Measurements from ENCODE around the gene GCK.

Gene GCK

GRCh38 chr7:44186736-44187135, 2.5 kb downstream of the GCK start:
- ChIA-PET CTCF (interaction anchor here (0.7 kb wide), 1 partner anchor 114 kb away, joined by 3 read pairs; no protein-coding TSS in a partner anchor), POLR2A (no interaction called here)
- no peak for DNase-seq (ENCODE audit: extremely low spot score)
- TF ChIP-seq FOXM1 (IDR thresholded peaks at IDR 0.05; ENCODE audit: borderline replicate concordance) (no peak), SP1 (IDR thresholded peaks at IDR 0.05) (no peak), FOXK2 (IDR thresholded peaks at IDR 0.05) (no peak), CTBP1 (IDR thresholded peaks at IDR 0.05; ENCODE audit: borderline replicate concordance) (no peak), SUZ12 (IDR thresholded peaks at IDR 0.05) (no peak), PKNOX1 (IDR thresholded peaks at IDR 0.05) (no peak), L3MBTL2 (conservative IDR thresholded peaks at IDR 0.05) (no peak), FOXA1 (IDR thresholded peaks at IDR 0.05) (no peak), ELF4 (IDR thresholded peaks at IDR 0.05) (no peak), TARDBP (IDR thresholded peaks at IDR 0.05) (no peak), HDGF (IDR thresholded peaks at IDR 0.05; ENCODE audit: borderline replicate concordance) (no peak), BHLHE40 (IDR thresholded peaks at IDR 0.05; ENCODE audit: borderline replicate concordance) (no peak), ARNT (IDR thresholded peaks at IDR 0.05) (no peak), NFRKB (IDR thresholded peaks at IDR 0.05) (no peak), ZNF384 (IDR thresholded peaks at IDR 0.05) (no peak), LEF1 (IDR thresholded peaks at IDR 0.05; ENCODE audit: borderline replicate concordance) (no peak)

GRCh38 chr7:44185729-44186128, 3.5 kb downstream of the GCK start:
- no peak for DNase-seq (ENCODE audit: extremely low spot score)
- POLR2A ChIA-PET, result no interaction called here
- TF ChIP-seq TARDBP (IDR thresholded peaks at IDR 0.05), result no peak
- no peak for TF ChIP-seq ZNF384 (IDR thresholded peaks at IDR 0.05)
- TF ChIP-seq PKNOX1 (IDR thresholded peaks at IDR 0.05), result no peak
- no peak for TF ChIP-seq ELF4 (IDR thresholded peaks at IDR 0.05)
- no peak for TF ChIP-seq HDGF (IDR thresholded peaks at IDR 0.05; ENCODE audit: borderline replicate concordance)
- TF ChIP-seq CTBP1 (IDR thresholded peaks at IDR 0.05; ENCODE audit: borderline replicate concordance), result no peak
- no peak for TF ChIP-seq LEF1 (IDR thresholded peaks at IDR 0.05; ENCODE audit: borderline replicate concordance)
- no peak for TF ChIP-seq FOXK2 (IDR thresholded peaks at IDR 0.05)
- no peak for TF ChIP-seq ARNT (IDR thresholded peaks at IDR 0.05)
- TF ChIP-seq NFRKB (IDR thresholded peaks at IDR 0.05), result no peak
- TF ChIP-seq FOXA1 (IDR thresholded peaks at IDR 0.05), result no peak
- TF ChIP-seq SUZ12 (IDR thresholded peaks at IDR 0.05), result no peak
- CTCF ChIA-PET, result no interaction called here

- POLR2A ChIA-PET, result no interaction called here
- DNase-seq (ENCODE audit: extremely low spot score), result no peak
- TF ChIP-seq PKNOX1 (IDR thresholded peaks at IDR 0.05) (no peak), FOXA1 (IDR thresholded peaks at IDR 0.05) (no peak), ELF4 (IDR thresholded peaks at IDR 0.05) (no peak)
- CTCF ChIA-PET, result no interaction called here
These were observed 4.3 kb downstream of the GCK start for GRCh38 chr7:44184873-44185446.

GRCh38 chr7:44184206-44184872, 4.9 kb downstream of the GCK start:
- peak; percentile 22 for DNase-seq (ENCODE audit: extremely low spot score)
- ChIA-PET POLR2A (no interaction called here), CTCF (no interaction called here)
- no peak for TF ChIP-seq ARNT (IDR thresholded peaks at IDR 0.05)
- no peak for TF ChIP-seq FOXM1 (IDR thresholded peaks at IDR 0.05; ENCODE audit: borderline replicate concordance)
- no peak for TF ChIP-seq LEF1 (IDR thresholded peaks at IDR 0.05; ENCODE audit: borderline replicate concordance)
- no peak for TF ChIP-seq CTBP1 (IDR thresholded peaks at IDR 0.05; ENCODE audit: borderline replicate concordance)

GRCh38 chr7:44183386-44183785, 5.9 kb downstream of the GCK start:
- TF ChIP-seq ARNT (IDR thresholded peaks at IDR 0.05), result no peak
- no peak for TF ChIP-seq ELF4 (IDR thresholded peaks at IDR 0.05)
- TF ChIP-seq PKNOX1 (IDR thresholded peaks at IDR 0.05), result no peak
- POLR2A ChIA-PET, result no interaction called here

GRCh38 chr7:44182827-44183226, 6.4 kb downstream of the GCK start:
- no peak for DNase-seq (ENCODE audit: extremely low spot score)
- TF ChIP-seq FOXA1 (IDR thresholded peaks at IDR 0.05) (no peak), LEF1 (IDR thresholded peaks at IDR 0.05; ENCODE audit: borderline replicate concordance) (no peak), SP1 (IDR thresholded peaks at IDR 0.05) (no peak), SUZ12 (IDR thresholded peaks at IDR 0.05) (no peak), FOXM1 (IDR thresholded peaks at IDR 0.05; ENCODE audit: borderline replicate concordance) (no peak), ELF4 (IDR thresholded peaks at IDR 0.05) (no peak), ARNT (IDR thresholded peaks at IDR 0.05) (no peak), NFRKB (IDR thresholded peaks at IDR 0.05) (no peak), BHLHE40 (IDR thresholded peaks at IDR 0.05; ENCODE audit: borderline replicate concordance) (no peak), CTBP1 (IDR thresholded peaks at IDR 0.05; ENCODE audit: borderline replicate concordance) (no peak), L3MBTL2 (conservative IDR thresholded peaks at IDR 0.05) (no peak), ZNF384 (IDR thresholded peaks at IDR 0.05) (no peak), HDGF (IDR thresholded peaks at IDR 0.05; ENCODE audit: borderline replicate concordance) (no peak), PKNOX1 (IDR thresholded peaks at IDR 0.05) (no peak)
- POLR2A ChIA-PET, result no interaction called here
- CTCF ChIA-PET, result no interaction called here

More at GRCh38 chr7:44183386-44183785, 5.9 kb downstream of the GCK start:
- CTCF ChIA-PET, result no interaction called here
- DNase-seq (ENCODE audit: extremely low spot score), result no peak
